Renal cortical epithelial cell (primary cell): ENCODE results near the gene GPATCH3. TPM values are rescaled to one million over a fixed set of nuclear protein-coding genes. Genes with fewer than 3 reads are reported as not detected.
"Not testable (repeated sequence)": the region's sequence is repeated elsewhere in the genome, so short reads cannot be mapped to it uniquely, and the experiment has no call there.

Experiments
- DNase-seq: peaks from one replicate; pipeline ENCODE4 v3.0.0-alpha.2; 2011; ENCODE audit warnings: low read depth
- total RNA-seq: library from RNA; depleted of rRNA; stranded (reverse); fragments of >200 nt; gene quantifications from 2 replicates; pipeline ENCODE4 v1.2.3, GENCODE V29; 2014

The GPATCH3 gene, protein sequence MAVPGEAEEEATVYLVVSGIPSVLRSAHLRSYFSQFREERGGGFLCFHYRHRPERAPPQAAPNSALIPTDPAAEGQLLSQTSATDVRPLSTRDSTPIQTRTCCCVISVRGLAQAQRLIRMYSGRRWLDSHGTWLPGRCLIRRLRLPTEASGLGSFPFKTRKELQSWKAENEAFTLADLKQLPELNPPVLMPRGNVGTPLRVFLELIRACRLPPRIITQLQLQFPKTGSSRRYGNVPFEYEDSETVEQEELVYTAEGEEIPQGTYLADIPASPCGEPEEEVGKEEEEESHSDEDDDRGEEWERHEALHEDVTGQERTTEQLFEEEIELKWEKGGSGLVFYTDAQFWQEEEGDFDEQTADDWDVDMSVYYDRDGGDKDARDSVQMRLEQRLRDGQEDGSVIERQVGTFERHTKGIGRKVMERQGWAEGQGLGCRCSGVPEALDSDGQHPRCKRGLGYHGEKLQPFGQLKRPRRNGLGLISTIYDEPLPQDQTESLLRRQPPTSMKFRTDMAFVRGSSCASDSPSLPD
- total RNA-seq: 6.4 and 7.0 TPM in 2 replicates

DNA sequence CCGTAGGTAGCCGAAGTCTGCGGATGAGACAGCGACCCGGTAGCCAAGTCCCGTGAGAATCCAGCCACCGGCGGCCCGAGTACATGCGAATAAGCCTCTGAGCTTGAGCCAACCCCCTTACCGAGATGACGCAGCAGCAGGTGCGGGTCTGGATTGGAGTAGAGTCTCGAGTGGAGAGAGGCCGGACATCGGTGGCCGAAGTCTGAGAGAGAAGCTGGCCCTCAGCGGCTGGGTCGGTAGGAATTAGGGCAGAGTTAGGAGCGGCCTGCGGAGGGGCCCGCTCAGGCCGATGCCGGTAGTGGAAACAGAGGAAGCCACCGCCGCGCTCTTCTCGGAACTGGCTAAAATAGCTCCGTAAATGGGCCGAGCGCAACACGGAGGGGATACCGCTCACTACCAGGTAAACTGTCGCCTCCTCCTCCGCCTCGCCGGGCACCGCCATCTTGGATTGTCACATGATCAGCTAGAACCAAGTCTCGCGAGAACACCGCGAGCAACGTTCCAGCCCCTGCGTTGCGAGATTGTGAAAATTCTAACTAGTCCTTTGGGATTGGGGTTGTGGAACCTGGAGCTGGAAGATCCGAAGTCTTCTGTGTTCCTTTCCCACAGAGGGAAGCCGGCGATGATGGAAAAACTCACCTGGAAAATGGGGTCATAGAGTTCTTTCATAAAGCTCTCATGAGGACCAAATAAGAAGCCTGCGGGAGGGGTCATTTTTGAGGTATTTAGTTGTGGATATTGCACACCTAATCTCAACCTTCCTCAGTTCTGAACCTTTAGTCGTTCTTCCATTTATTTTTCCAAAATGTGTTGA is at the start of gene GPATCH3:
TSS of gene GPATCH3 (minus strand) at position 467 of the 814 bp plus-strand sequence. CDS start at position 442, 25 bp downstream.
- DNase-seq: peak; percentile 86

DNA sequence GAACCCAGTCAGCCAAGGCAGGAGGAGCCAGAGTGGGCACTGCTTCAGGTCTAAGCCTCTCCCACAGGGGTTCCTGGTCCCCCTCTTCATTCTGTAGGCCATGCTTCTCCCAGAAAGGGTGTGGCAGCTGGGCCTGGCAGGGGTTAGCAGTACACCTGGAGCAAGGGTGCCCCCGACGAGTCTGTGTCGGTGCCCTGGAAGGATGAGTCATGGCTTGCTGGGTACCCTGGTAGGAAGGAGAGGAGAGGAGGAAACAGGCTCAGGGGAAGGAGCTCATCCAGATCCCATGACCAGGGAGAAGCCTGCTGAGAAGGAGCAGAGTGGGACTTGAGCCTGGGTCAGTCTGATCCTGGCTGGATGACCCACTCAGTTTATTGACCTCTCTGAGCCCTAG is 49.7 kb upstream of the GPATCH3 start:
- DNase-seq: peak; percentile 21

GRCh38 chr1:26949266-26949925 is 49.1 kb upstream of the GPATCH3 start:
- no peak for DNase-seq

DNA sequence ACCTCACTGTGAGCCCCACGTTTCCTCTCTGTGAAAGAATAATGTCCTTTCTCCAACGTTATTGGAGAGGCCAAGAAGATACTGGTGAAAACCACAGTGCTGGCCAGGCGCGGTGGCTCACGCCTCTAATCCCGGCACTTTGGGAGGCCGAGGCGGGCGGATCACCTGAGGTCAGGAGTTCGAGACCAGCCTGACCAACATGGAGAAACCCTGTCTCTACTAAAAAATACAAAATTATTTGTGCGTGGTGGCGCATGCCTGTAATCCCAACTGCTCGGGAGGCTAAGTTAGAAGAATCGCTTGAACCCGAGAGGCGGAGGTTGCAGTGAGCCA is 48.4 kb upstream of the GPATCH3 start:
- DNase-seq: not testable (repeated sequence)

DNA sequence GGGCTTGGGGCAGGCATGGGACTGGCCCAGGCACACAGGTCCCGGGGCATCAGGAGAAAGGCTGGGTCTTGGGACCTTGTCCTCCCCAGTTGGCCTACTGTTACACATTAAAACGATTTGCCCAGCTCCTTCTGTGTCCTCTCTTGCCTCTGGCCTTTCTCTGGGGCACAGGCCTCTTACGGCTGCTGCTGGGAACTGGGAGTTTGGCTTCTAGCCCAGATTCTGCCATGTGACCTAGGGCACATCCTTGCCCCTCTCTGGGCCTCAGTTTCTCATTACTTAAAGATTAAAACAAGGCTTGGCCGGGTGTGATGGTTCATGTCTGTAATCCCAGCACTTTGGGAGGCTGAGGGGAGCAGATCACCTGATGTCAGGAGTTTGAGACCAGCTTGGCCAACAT is 46.0 kb upstream of the GPATCH3 start:
- DNase-seq: no peak

GRCh38 chr1:26945728-26946127 is 45.5 kb upstream of the GPATCH3 start:
- DNase-seq: no peak

DNA sequence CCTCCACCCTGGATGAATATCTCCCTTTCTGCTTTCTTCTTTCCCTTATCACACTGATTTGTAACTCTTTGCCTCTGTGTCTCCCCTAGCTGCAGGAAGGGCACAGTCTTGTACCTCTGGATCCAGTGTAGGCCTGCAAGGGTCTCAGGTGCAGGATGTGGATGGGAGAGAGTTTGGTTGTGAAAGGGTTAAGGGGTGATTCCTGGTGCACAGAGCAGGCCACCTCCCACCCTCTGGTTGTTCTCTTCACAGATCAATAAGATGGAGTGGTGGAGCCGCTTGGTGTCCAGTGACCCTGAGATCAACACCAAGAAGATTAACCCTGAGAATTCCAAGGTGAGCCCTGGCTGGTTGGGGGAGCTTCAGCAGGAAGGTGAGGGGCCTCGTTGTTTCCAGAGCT is 44.9 kb upstream of the GPATCH3 start:
- DNase-seq: no peak

- DNase-seq: no peak
These were observed 42.4 kb upstream of the GPATCH3 start for GRCh38 chr1:26942656-26943055.

- DNase-seq: no peak
These were observed 41.0 kb upstream of the GPATCH3 start for GRCh38 chr1:26941311-26941710.

DNA sequence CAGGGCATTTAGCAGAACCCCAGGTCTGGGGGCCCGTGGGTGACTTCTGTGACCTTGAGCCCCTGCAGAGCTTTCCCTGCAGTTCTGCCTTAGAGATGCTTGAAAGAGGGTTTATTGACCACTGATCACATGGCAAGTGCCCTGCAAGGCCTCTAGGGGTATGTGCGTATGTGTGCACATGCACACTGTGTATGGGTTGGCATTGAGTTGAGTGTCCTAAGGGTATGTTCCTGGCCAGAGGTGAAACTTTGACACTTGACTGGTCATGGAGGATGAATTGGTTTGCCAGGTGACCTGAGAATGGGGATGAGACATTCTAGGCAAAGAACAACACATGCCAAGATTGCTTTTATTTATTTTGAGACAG is 38.4 kb upstream of the GPATCH3 start:
- no peak for DNase-seq

DNA sequence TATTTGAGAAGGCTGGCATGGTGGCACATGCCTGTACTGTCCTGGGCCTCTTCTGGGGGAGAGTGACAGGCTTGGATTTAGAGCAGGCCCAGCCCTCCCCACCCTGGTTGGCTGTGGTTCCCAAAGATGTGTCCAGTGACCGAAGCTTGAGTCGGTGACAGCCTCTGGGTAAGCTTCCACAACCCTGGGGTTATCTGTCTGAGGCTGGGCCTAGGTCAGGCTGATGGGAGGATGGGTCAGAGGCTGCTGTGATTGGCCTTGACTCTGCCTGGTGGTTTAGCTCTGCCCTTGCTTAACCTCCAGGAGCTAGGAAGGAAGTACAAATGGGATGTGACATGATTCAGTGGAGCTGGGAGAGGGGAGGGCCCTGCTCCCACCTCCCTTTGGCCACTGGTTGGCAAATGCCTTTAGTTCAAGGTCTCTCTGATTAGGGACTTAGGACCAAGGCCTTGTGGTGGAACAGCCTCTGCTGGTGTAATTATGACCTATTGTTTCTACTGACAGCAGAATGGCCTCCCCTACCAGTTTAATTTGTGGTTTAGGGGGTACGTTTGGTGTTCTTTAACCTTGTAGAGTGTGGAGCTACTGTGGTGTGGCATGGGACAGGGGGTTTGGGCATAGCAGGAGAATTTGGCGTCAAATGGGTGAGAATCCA is 37.9 kb upstream of the GPATCH3 start:
- DNase-seq: no peak

- DNase-seq: peak; percentile 57
These were observed 36.6 kb upstream of the GPATCH3 start for GRCh38 chr1:26936823-26937222.

GRCh38 chr1:26932531-26932930 is 32.3 kb upstream of the GPATCH3 start:
- DNase-seq: no peak

DNA sequence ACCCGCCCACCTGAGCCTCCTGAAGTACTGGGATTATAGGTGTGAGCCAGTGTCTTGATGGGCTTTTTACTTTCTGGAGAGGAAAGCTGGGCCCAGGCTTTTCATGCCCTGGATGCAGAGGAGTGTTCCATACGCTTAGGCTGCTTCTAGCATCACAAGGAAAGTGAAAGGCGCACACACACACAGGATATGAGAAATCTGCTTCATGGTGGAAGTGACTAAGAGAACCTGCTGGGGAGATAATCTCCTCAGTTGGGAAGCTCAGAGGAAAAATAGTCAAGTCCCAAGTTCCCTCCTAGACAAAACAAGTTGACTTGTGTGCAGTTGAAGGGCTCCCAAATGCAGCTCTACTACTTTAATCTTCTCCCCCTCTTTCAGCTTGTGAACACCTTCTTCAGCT is 23.4 kb upstream of the GPATCH3 start:
- no peak for DNase-seq

- DNase-seq: no peak
These were observed 22.6 kb upstream of the GPATCH3 start for GRCh38 chr1:26922901-26923300.

DNA sequence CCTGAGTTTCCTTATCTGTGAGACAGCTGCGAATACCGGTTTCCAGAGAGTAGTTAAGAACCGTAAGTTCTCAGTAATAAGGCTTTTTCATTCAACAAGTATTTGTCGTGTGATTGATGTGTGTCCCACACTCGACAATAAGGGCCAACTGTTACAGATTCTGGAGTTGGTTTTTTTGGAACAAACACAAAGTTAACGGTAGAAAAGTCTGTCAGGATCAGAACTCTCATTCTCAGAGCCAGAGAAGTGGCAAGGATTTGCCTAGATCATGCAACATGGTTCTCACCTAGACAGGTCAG is 22.1 kb upstream of the GPATCH3 start:
- DNase-seq: no peak

GRCh38 chr1:26921540-26922430 is 21.5 kb upstream of the GPATCH3 start, which contains the start of gene NUDC:
TSS of gene NUDC (plus strand) at chr1:26921743. CDS start at chr1:26921849, 106 bp downstream.
- peak; percentile 93 for DNase-seq

- DNase-seq: no peak
These were observed 20.9 kb upstream of the GPATCH3 start for GRCh38 chr1:26921126-26921539.

- no peak for DNase-seq
These were observed 15.1 kb upstream of the GPATCH3 start for GRCh38 chr1:26915204-26915842.
